CD4-positive, alpha-beta T cell (primary cell): Measurements from ENCODE around the gene CELF4. TPM values are rescaled to one million over a fixed set of nuclear protein-coding genes. Genes with fewer than 3 reads are reported as not detected.

Experiments used
- ATAC-seq: fragments of 200-7000 bp; cut with Tn5 transposase; one replicate; pipeline ENCODE4 v1.10.0; 2022; ENCODE audit warnings: mild to moderate bottlenecking; ENCODE audit not compliant: poor library complexity
- CTCF ChIA-PET: fragments of 350-600 bp; sonication (Branson Sonifier 250); formaldehyde crosslinking; loops from one replicate; lab custom pipeline; 2021; ENCODE audit warnings: antibody characterized with exemption, inconsistent platforms; lab: Charles Lee
- POLR2A ChIA-PET: fragments of 350-600 bp; sonication (Branson Sonifier 250); formaldehyde crosslinking; loops from one replicate; lab custom pipeline; 2021; ENCODE audit warnings: antibody characterized with exemption, inconsistent platforms; lab: Charles Lee
- DNase-seq, 14 experiments: peaks; one replicate each; pipeline ENCODE4 v3.0.0-alpha.2; 2013 to 2020; ENCODE audit warnings: mixed read lengths in 2 of 14
- H3K27ac ChIP-seq, 2 donors: one replicate each; pipeline versions ENCODE4 v1.5.1 to v1.7.0; 2013; ENCODE audit warnings: low read length in 2 of 2, low read depth in 1 of 2, mild to moderate bottlenecking in 1 of 2
- H3K27me3 ChIP-seq, 2 experiments: 1 replicate in 1 of 2; 2 replicates in 1 of 2; pipeline versions ENCODE4 v1.6.1 to v1.7.0; 2013; ENCODE audit warnings: low read length in 2 of 2, control low read depth in 1 of 2, mild to moderate bottlenecking in 1 of 2, moderate library complexity in 1 of 2; ENCODE audit not compliant: insufficient read depth in 2 of 2, control insufficient read depth in 1 of 2
- H3K36me3 ChIP-seq: one replicate; pipeline ENCODE4 v1.6.1; 2013; ENCODE audit warnings: low read length, control low read depth; ENCODE audit not compliant: insufficient read depth
- H3K4me1 ChIP-seq: one replicate; pipeline ENCODE4 v1.6.1; 2013; ENCODE audit warnings: low read length, control low read depth; ENCODE audit not compliant: insufficient read depth
- H3K4me3 ChIP-seq: one replicate; pipeline ENCODE4 v1.5.1; 2013; ENCODE audit warnings: mild to moderate bottlenecking, low read length, moderate library complexity
- H3K9me3 ChIP-seq, 2 experiments: 1 replicate in 1 of 2; 2 replicates in 1 of 2; pipeline versions ENCODE4 v1.6.1 to v1.7.0; 2013; ENCODE audit warnings: low read length in 2 of 2, mild to moderate bottlenecking in 2 of 2, control low read depth in 1 of 2, moderate library complexity in 1 of 2; ENCODE audit not compliant: control insufficient read depth in 1 of 2, insufficient read depth in 1 of 2
- H3K27ac Mint-ChIP-seq: one replicate; pipeline ENCODE4 v1.8.0; 2020; ENCODE audit warnings: mixed read lengths
- H3K27me3 Mint-ChIP-seq: one replicate; pipeline ENCODE4 v1.8.0; 2021; ENCODE audit warnings: mixed read lengths
- H3K36me3 Mint-ChIP-seq: one replicate; pipeline ENCODE4 v1.8.0; 2021; ENCODE audit warnings: low read depth, mixed read lengths
- H3K4me1 Mint-ChIP-seq: one replicate; pipeline ENCODE4 v1.8.0; 2021; ENCODE audit warnings: low read depth, mixed read lengths
- H3K4me3 Mint-ChIP-seq: one replicate; pipeline ENCODE4 v1.8.0; 2020; ENCODE audit warnings: mild to moderate bottlenecking, mixed read lengths
- H3K9me3 Mint-ChIP-seq: one replicate; pipeline ENCODE4 v1.8.0; 2020; ENCODE audit warnings: mixed read lengths
- CTCF ChIP-seq: fragments of 200-600 bp; IDR thresholded peaks from one replicate; pipeline ENCODE4 v1.8.0; 2022; ENCODE audit warnings: antibody characterized with exemption, mild to moderate bottlenecking
- intact Hi-C, 2 experiments: fragments of 100-400 bp; cut with DNase I in 1 of 2; cut with micrococcal nuclease in 1 of 2; formaldehyde crosslinking; loops; one replicate each; pipeline versions ENCODE4 v1.15.1 to v1.9.0; 2023 to 2025; cut with DNase I, micrococcal nuclease
- total RNA-seq, 174 experiments: library from RNA in 2 of 174; stranded (reverse) in 2 of 174; gene quantifications; one replicate each; pipeline ENCODE4 v1.2.3 and lab custom pipeline; 2021 to 2026

Gene CELF4
- total RNA-seq, 2 experiments from 2014 or later: not detected

DNA sequence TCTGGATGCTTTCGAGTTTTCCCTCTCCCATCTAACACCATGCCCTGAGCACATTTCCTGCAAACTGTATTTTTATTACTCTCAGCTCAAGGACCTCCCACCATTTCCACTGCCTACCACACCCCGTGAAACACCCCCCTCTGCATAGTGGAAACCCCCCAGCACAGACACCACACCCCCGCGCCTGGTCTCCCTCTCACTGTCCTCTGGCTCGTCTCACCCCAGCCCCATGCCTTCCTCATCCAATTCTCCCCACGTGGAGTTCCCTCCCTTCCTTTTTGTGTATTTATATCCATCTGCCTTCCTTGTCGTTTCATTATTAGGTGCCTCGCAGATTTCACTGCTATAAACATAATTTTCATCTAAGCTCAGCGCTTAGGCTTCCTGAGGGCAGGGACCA is 307.5 kb downstream of the CELF4 start:
- Mint-ChIP-seq H3K9me3 (no peaks in the 10 kb centered on the region), H3K27me3 (peaks cover 35% of the 10 kb centered on the region), H3K4me1 (peaks cover 5% of the 10 kb centered on the region), H3K36me3 (no peaks in the 10 kb centered on the region), H3K4me3 (no peak overlapping the region), H3K27ac (no peak overlapping the region)
- H3K36me3 ChIP-seq: no peaks in the 10 kb centered on the region
- H3K27ac ChIP-seq: no peak overlapping the region
- peaks cover 0 to 23% of the 10 kb centered on the region in 2 experiments for H3K9me3 ChIP-seq
- ATAC-seq (no peak), DNase-seq (no peak)
- CTCF ChIA-PET: no interaction called here
- H3K4me3 ChIP-seq: no peak overlapping the region
- no peak for TF ChIP-seq CTCF
- POLR2A ChIA-PET: no interaction called here
- peaks cover 13 to 22% of the 10 kb centered on the region in 2 experiments for H3K27me3 ChIP-seq
- no peaks in the 10 kb centered on the region for H3K4me1 ChIP-seq
- intact Hi-C loops: no loop called here

GRCh38 chr18:37254973-37255372 is 310.6 kb downstream of the CELF4 start:
- Histone ChIP-seq H3K27me3 (peaks cover 33 to 43% of the 10 kb centered on the region in 2 experiments), H3K4me1 (no peaks in the 10 kb centered on the region), H3K36me3 (no peaks in the 10 kb centered on the region), H3K4me3 (no peak overlapping the region), H3K9me3 (peaks cover 0 to 20% of the 10 kb centered on the region in 2 experiments), H3K27ac (no peak overlapping the region)
- Mint-ChIP-seq H3K4me1 (peaks cover 5% of the 10 kb centered on the region), H3K36me3 (no peaks in the 10 kb centered on the region), H3K27ac (no peak overlapping the region), H3K4me3 (no peak overlapping the region), H3K27me3 (peaks cover 62% of the 10 kb centered on the region), H3K9me3 (no peaks in the 10 kb centered on the region)
- ATAC-seq (no peak), DNase-seq (no peak)
- no peak for TF ChIP-seq CTCF
- intact Hi-C loops: no loop called here
- POLR2A ChIA-PET: no interaction called here
- CTCF ChIA-PET: no interaction called here

- no peak for TF ChIP-seq CTCF
- CTCF ChIA-PET: no interaction called here
- Histone ChIP-seq H3K27ac (no peak overlapping the region), H3K36me3 (no peaks in the 10 kb centered on the region), H3K27me3 (peaks cover 33 to 47% of the 10 kb centered on the region in 2 experiments), H3K4me3 (no peak overlapping the region), H3K4me1 (no peaks in the 10 kb centered on the region), H3K9me3 (peaks cover 0 to 27% of the 10 kb centered on the region in 2 experiments)
- Mint-ChIP-seq H3K27me3 (peaks cover 63% of the 10 kb centered on the region), H3K4me3 (peak overlapping the region; percentile 62), H3K27ac (no peak overlapping the region), H3K9me3 (no peaks in the 10 kb centered on the region), H3K36me3 (no peaks in the 10 kb centered on the region), H3K4me1 (peaks cover 5% of the 10 kb centered on the region)
- ATAC-seq (no peak), DNase-seq (no peak)
- POLR2A ChIA-PET: no interaction called here
- intact Hi-C loops: no loop called here
Measured at GRCh38 chr18:37254236-37254754, 311.3 kb downstream of the CELF4 start.
